Kidney (tissue), 14 donors: ENCODE results near the gene BBC3. TPM values are rescaled to one million over a fixed set of nuclear protein-coding genes. Genes with fewer than 3 reads are reported as not detected.
A peak's percentile ranks its signal among the peaks of the same experiment; 100 is the strongest.

Experiments used
- DNase-seq, 5 donors: peaks; one replicate each; pipeline ENCODE4 v3.0.0-alpha.2; 2013 to 2020
- FAIRE-seq: peaks from 2 replicates; lab custom pipeline; 2012; peaks lifted over from hg19 to GRCh38; lab: Jason Lieb, UNC
- H3K27ac ChIP-seq, 2 donors: one replicate each; pipeline ENCODE4 v1.7.0; 2013; ENCODE audit warnings: low read depth in 2 of 2, low read length in 2 of 2, inconsistent platforms in 1 of 2
- H3K27me3 ChIP-seq: one replicate; pipeline ENCODE4 v1.7.1; 2013; ENCODE audit warnings: low read length, inconsistent platforms; ENCODE audit not compliant: control insufficient read depth, insufficient read depth
- H3K36me3 ChIP-seq, 3 donors: one replicate each; pipeline versions ENCODE4 v1.7.0 to v1.7.1; 2013; ENCODE audit warnings: low read length in 3 of 3, control low read depth in 1 of 3, inconsistent platforms in 1 of 3; ENCODE audit not compliant: insufficient read depth in 3 of 3, control insufficient read depth in 2 of 3
- H3K4me1 ChIP-seq, 3 donors: one replicate each; pipeline versions ENCODE4 v1.7.0 to v1.7.1; 2013; ENCODE audit warnings: low read length in 3 of 3, inconsistent platforms in 1 of 3, low read depth in 1 of 3; ENCODE audit not compliant: control insufficient read depth in 2 of 3, insufficient read depth in 2 of 3
- H3K4me3 ChIP-seq, 3 donors: one replicate each; pipeline versions ENCODE4 v1.7.0 to v1.8.1; 2013; ENCODE audit warnings: low read length in 3 of 3, control low read depth in 1 of 3, inconsistent platforms in 1 of 3
- H3K9ac ChIP-seq, 3 donors: one replicate each; pipeline versions ENCODE4 v1.7.0 to v1.7.1; 2013; ENCODE audit warnings: low read length in 3 of 3, control low read depth in 1 of 3, inconsistent platforms in 1 of 3
- H3K9me3 ChIP-seq, 3 donors: one replicate each; pipeline versions ENCODE4 v1.7.0 to v1.7.1; 2013; ENCODE audit warnings: low read length in 3 of 3, control low read depth in 1 of 3, inconsistent platforms in 1 of 3; ENCODE audit not compliant: control insufficient read depth in 2 of 3, insufficient read depth in 1 of 3
- CTCF ChIP-seq: IDR thresholded peaks from 3 replicates; pipeline ENCODE4 v1.5.1; 2012; ENCODE audit warnings: mild to moderate bottlenecking, moderate library complexity, borderline replicate concordance; ENCODE audit not compliant: insufficient read depth; ENCODE audit errors: extremely low read depth
- intact Hi-C: fragments of 100-400 bp; cut with DNase I; formaldehyde crosslinking; loops from one replicate; pipeline ENCODE4 v1.11.1; 2022
- polyA plus RNA-seq: library from polyadenylated mRNA; stranded (reverse); fragments of 350-450 nt; fragmentation: Illumina TruSeq; extraction: RNeasy Lipid Tissue Mini Kit (QIAGEN cat#74804); gene quantifications from one replicate; pipeline ENCODE4 v1.2.3, GENCODE V29; 2014; ENCODE audit warnings: low read depth, low replicate concordance; ENCODE audit not compliant: insufficient read depth
- total RNA-seq: library from RNA; stranded (reverse); fragmentation: NEBNext Ultra II Directional; extraction: Animal tissue kit (Norgen Biotek cat#: 25700); gene quantifications from one replicate; pipeline ENCODE4 v1.2.1, GENCODE V29; 2021
- donor health status: control.
- donor health status: control.
- donor health status: control.
- donor health status: control.
- donor health status: control.
- donor health status: DM: yes; HTN: yes; CAD: no.
- donor health status: Normal renal cell carcinoma (clear cell type).

The BBC3 gene
- total and polyA plus RNA-seq, 2 donors from 2014 or later: 3.2 to 14.2 TPM

GRCh38 chr19:47215581-47215980, 15.4 kb downstream of the BBC3 start:
- TF ChIP-seq CTCF: no peak
- intact Hi-C loops: no loop called here
- FAIRE-seq: no peak

DNA sequence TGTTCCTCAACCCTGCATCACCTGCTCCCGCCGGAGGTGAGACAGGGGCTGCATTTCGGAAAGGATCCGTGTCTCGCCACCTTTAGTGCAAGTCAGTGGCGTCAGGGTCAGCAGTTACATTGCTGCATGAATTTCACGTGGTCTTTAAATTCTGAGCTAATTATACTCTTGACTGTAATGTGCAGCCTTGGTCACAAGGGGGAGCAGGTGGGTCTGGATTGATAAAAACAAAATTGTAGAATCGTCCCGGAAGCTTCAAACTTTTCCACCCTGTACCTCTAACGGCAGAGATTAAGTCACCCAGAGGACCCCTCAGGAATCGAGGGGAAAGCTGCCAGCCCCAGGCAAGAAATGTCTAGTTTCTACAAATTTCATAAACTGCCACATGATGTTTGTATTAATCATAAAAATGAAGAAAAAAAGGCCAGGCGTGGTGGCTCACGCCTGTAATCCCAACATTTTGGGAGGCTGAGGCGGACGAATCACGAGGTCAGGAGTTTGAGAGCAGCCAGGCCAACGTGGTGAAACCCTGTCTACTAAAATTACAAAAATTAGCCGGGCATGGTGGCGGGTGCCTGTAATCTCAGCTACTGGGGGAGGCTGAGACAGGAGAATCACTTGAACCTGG, 20.2 kb downstream of the BBC3 start:
- Histone ChIP-seq H3K36me3 (peaks cover 0 to 13% (median 11%) of the 10 kb centered on the region in 3 donors), H3K27me3 (no peaks in the 10 kb centered on the region), H3K9me3 (no peaks in the 10 kb centered on the region), H3K4me3 (no peak overlapping the region), H3K4me1 (peaks cover 0 to 5% (median 0%) of the 10 kb centered on the region in 3 donors), H3K27ac (peak overlapping the region in 1 of 2 donors; percentile 35), H3K9ac (peak overlapping the region in 1 of 3 donors; percentile 57)
- intact Hi-C loops: no loop called here
- peak; percentile 90 for TF ChIP-seq CTCF
- DNase-seq: peak in 4 of 5 donors; percentile 76 to 91 (median 83)
- FAIRE-seq: no peak

More at GRCh38 chr19:47215581-47215980, 15.4 kb downstream of the BBC3 start:
- no peaks in the 10 kb centered on the region for H3K27me3 ChIP-seq
- H3K4me3 ChIP-seq: no peak overlapping the region
- no peaks in the 10 kb centered on the region for H3K36me3 ChIP-seq
- peaks cover 0 to 4% (median 0%) of the 10 kb centered on the region in 3 donors for H3K4me1 ChIP-seq
- DNase-seq: no peak
- no peak overlapping the region for H3K9ac ChIP-seq
- H3K27ac ChIP-seq: no peak overlapping the region
- no peaks in the 10 kb centered on the region for H3K9me3 ChIP-seq

GRCh38 chr19:47210180-47210490, 20.9 kb downstream of the BBC3 start:
- TF ChIP-seq CTCF: no peak
- Histone ChIP-seq H3K4me1 (peaks cover 0 to 5% (median 0%) of the 10 kb centered on the region in 3 donors), H3K4me3 (no peak overlapping the region), H3K9me3 (no peaks in the 10 kb centered on the region), H3K36me3 (peaks cover 3 to 19% (median 16%) of the 10 kb centered on the region in 3 donors), H3K27ac (no peak overlapping the region), H3K27me3 (no peaks in the 10 kb centered on the region), H3K9ac (no peak overlapping the region)
- FAIRE-seq: no peak
- DNase-seq: no peak
- intact Hi-C loops: no loop called here
